Measurements from ENCODE around the gene GRIP1.

Gene GRIP1

DNA sequence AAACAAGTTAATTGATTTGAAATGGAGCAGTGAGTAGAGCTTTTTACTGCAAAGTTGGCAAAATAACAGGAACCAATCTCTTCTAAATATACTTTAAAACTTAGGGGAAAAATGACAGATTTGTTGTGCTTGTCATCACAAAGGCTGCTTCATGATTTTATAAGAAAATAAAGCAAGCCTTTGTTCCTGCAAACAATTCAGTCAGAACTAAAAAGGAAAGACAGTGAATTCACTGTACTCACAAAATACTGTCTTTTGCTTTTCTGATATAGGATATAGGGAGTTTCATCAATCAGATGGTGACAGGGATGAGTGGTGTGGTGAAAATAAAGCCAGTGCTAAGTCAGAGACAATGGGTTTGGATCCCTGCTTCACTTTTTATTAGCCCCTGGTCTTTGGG lies 250.6 kb downstream of the GRIP1 start:
- H3K18ac ChIP-seq (ENCODE audit: low read length) = no peak overlapping the region
- no peak overlapping the region for H3K27ac ChIP-seq (ENCODE audit: low read depth, low read length)
- H4K12ac ChIP-seq (ENCODE audit: low read depth, low read length) = no peak overlapping the region
- no peak overlapping the region for H4K8ac ChIP-seq (ENCODE audit: low read depth, low read length)
- H3K4me1 ChIP-seq (ENCODE audit: control insufficient read depth in 1 of 2, insufficient read depth in 2 of 2, low read length in 2 of 2) = no peaks in the 10 kb centered on the region
- H2BK12ac ChIP-seq (ENCODE audit: low read length) = no peak overlapping the region
- no peak overlapping the region for H2AFZ ChIP-seq (ENCODE audit: insufficient read depth, low read length, poor library complexity)
- H3K9ac ChIP-seq (ENCODE audit: low read length) = no peak overlapping the region
- H3K9me3 ChIP-seq (ENCODE audit: insufficient read depth, low read depth, low read length) = no peaks in the 10 kb centered on the region
- H3K23ac ChIP-seq (ENCODE audit: low read length) = no peak overlapping the region
- no peak for DNase-seq
- no peaks in the 10 kb centered on the region for H3K79me1 ChIP-seq (ENCODE audit: low read length)
- H3K4ac ChIP-seq (ENCODE audit: low read depth, low read length) = no peak overlapping the region
- no peak overlapping the region for H2BK120ac ChIP-seq (ENCODE audit: insufficient read depth, low read length, poor library complexity)
- no peaks in the 10 kb centered on the region for H3K27me3 ChIP-seq (ENCODE audit: insufficient read depth, low read length)
- H3K4me2 ChIP-seq (ENCODE audit: low read length) = no peak overlapping the region
- no peaks in the 10 kb centered on the region for H3K79me2 ChIP-seq (ENCODE audit: control insufficient read depth, insufficient read depth, low read length, poor library complexity)
- H2BK5ac ChIP-seq (ENCODE audit: low read depth, low read length, poor library complexity) = no peak overlapping the region
- H2AK5ac ChIP-seq (ENCODE audit: low read length) = no peak overlapping the region
- no peak overlapping the region for H3K14ac ChIP-seq (ENCODE audit: low read length)
- H3K36me3 ChIP-seq (ENCODE audit: control insufficient read depth in 1 of 2, insufficient read depth in 2 of 2, low read length in 2 of 2) = no peaks in the 10 kb centered on the region
- H3K4me3 ChIP-seq (ENCODE audit: low read depth, low read length) = no peak overlapping the region
- H4K91ac ChIP-seq (ENCODE audit: low read depth, low read length) = no peak overlapping the region

GRCh38 chr12:66426696-66427095 lies 252.2 kb downstream of the GRIP1 start:
- Histone ChIP-seq H3K18ac (ENCODE audit: low read length) (no peak overlapping the region), H3K23ac (ENCODE audit: low read length) (no peak overlapping the region), H2AFZ (ENCODE audit: insufficient read depth, low read length, poor library complexity) (no peak overlapping the region), H3K14ac (ENCODE audit: low read length) (no peak overlapping the region), H2BK5ac (ENCODE audit: low read depth, low read length, poor library complexity) (no peak overlapping the region), H2AK5ac (ENCODE audit: low read length) (no peak overlapping the region), H3K9ac (ENCODE audit: low read length) (no peak overlapping the region), H4K12ac (ENCODE audit: low read depth, low read length) (no peak overlapping the region), H2BK120ac (ENCODE audit: insufficient read depth, low read length, poor library complexity) (no peak overlapping the region), H2BK12ac (ENCODE audit: low read length) (no peak overlapping the region), H3K4me1 (ENCODE audit: control insufficient read depth in 1 of 2, insufficient read depth in 2 of 2, low read length in 2 of 2) (no peaks in the 10 kb centered on the region), H3K79me2 (ENCODE audit: control insufficient read depth, insufficient read depth, low read length, poor library complexity) (no peaks in the 10 kb centered on the region), H3K4me3 (ENCODE audit: low read depth, low read length) (no peak overlapping the region), H3K79me1 (ENCODE audit: low read length) (no peaks in the 10 kb centered on the region), H3K4ac (ENCODE audit: low read depth, low read length) (no peak overlapping the region), H3K4me2 (ENCODE audit: low read length) (no peak overlapping the region), H3K27me3 (ENCODE audit: insufficient read depth, low read length) (no peaks in the 10 kb centered on the region), H3K36me3 (ENCODE audit: control insufficient read depth in 1 of 2, insufficient read depth in 2 of 2, low read length in 2 of 2) (no peaks in the 10 kb centered on the region), H3K27ac (ENCODE audit: low read depth, low read length) (no peak overlapping the region), H4K91ac (ENCODE audit: low read depth, low read length) (no peak overlapping the region), H4K8ac (ENCODE audit: low read depth, low read length) (no peak overlapping the region), H3K9me3 (ENCODE audit: insufficient read depth, low read depth, low read length) (no peaks in the 10 kb centered on the region)
- no peak for DNase-seq
- no CpG with 5 or more reads among the region's 2 CpGs for WGBS (ENCODE audit: extremely low coverage, insufficient coverage, insufficient read length)

- no peak overlapping the region for H3K4me2 ChIP-seq (ENCODE audit: low read length)
- H3K79me2 ChIP-seq (ENCODE audit: control insufficient read depth, insufficient read depth, low read length, poor library complexity) = no peaks in the 10 kb centered on the region
- no peak overlapping the region for H3K18ac ChIP-seq (ENCODE audit: low read length)
- H2AFZ ChIP-seq (ENCODE audit: insufficient read depth, low read length, poor library complexity) = no peak overlapping the region
- no CpG with 5 or more reads among the region's 2 CpGs for WGBS (ENCODE audit: extremely low coverage, insufficient coverage, insufficient read length)
- no peak overlapping the region for H3K9ac ChIP-seq (ENCODE audit: low read length)
- H4K12ac ChIP-seq (ENCODE audit: low read depth, low read length) = no peak overlapping the region
- H3K36me3 ChIP-seq (ENCODE audit: control insufficient read depth in 1 of 2, insufficient read depth in 2 of 2, low read length in 2 of 2) = no peaks in the 10 kb centered on the region
- no peak overlapping the region for H4K91ac ChIP-seq (ENCODE audit: low read depth, low read length)
- no peaks in the 10 kb centered on the region for H3K9me3 ChIP-seq (ENCODE audit: insufficient read depth, low read depth, low read length)
- H3K4ac ChIP-seq (ENCODE audit: low read depth, low read length) = no peak overlapping the region
- no peak overlapping the region for H3K27ac ChIP-seq (ENCODE audit: low read depth, low read length)
- H4K8ac ChIP-seq (ENCODE audit: low read depth, low read length) = no peak overlapping the region
- H3K27me3 ChIP-seq (ENCODE audit: insufficient read depth, low read length) = no peaks in the 10 kb centered on the region
- H2BK120ac ChIP-seq (ENCODE audit: insufficient read depth, low read length, poor library complexity) = no peak overlapping the region
- no peaks in the 10 kb centered on the region for H3K4me1 ChIP-seq (ENCODE audit: control insufficient read depth in 1 of 2, insufficient read depth in 2 of 2, low read length in 2 of 2)
- H2BK5ac ChIP-seq (ENCODE audit: low read depth, low read length, poor library complexity) = no peak overlapping the region
- no peak overlapping the region for H2BK12ac ChIP-seq (ENCODE audit: low read length)
- no peaks in the 10 kb centered on the region for H3K79me1 ChIP-seq (ENCODE audit: low read length)
- H2AK5ac ChIP-seq (ENCODE audit: low read length) = no peak overlapping the region
- no peak overlapping the region for H3K23ac ChIP-seq (ENCODE audit: low read length)
- no peak for DNase-seq
- no peak overlapping the region for H3K4me3 ChIP-seq (ENCODE audit: low read depth, low read length)
- no peak overlapping the region for H3K14ac ChIP-seq (ENCODE audit: low read length)
Observed at GRCh38 chr12:66423266-66423665, 255.6 kb downstream of the GRIP1 start.

DNA sequence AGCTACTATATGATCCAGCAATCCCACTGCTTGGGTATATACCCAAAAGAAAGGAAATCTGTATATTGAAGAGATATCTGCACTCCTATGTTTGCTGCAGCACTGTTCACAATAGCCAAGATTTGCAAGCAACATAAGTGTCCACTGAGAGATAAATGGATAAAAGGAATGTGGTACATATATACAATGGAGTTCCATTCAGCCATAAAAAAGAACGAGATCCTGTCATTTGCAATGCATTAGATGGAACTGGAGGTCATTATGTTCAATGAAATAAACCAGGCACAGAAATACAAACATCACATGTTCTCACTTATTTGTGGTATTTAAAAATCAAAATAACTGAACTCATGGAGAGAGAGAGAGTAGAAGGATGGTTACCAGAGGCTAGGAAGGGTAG lies 260.0 kb downstream of the GRIP1 start:
- Histone ChIP-seq H3K79me2 (ENCODE audit: control insufficient read depth, insufficient read depth, low read length, poor library complexity) (no peaks in the 10 kb centered on the region), H2BK5ac (ENCODE audit: low read depth, low read length, poor library complexity) (no peak overlapping the region), H3K27me3 (ENCODE audit: insufficient read depth, low read length) (no peaks in the 10 kb centered on the region), H3K18ac (ENCODE audit: low read length) (no peak overlapping the region), H3K4me3 (ENCODE audit: low read depth, low read length) (no peak overlapping the region), H2BK120ac (ENCODE audit: insufficient read depth, low read length, poor library complexity) (no peak overlapping the region), H3K4me1 (ENCODE audit: control insufficient read depth in 1 of 2, insufficient read depth in 2 of 2, low read length in 2 of 2) (no peaks in the 10 kb centered on the region), H4K91ac (ENCODE audit: low read depth, low read length) (no peak overlapping the region), H3K4me2 (ENCODE audit: low read length) (no peak overlapping the region), H3K14ac (ENCODE audit: low read length) (no peak overlapping the region), H4K12ac (ENCODE audit: low read depth, low read length) (no peak overlapping the region), H3K9ac (ENCODE audit: low read length) (no peak overlapping the region), H2BK12ac (ENCODE audit: low read length) (no peak overlapping the region), H4K8ac (ENCODE audit: low read depth, low read length) (no peak overlapping the region), H3K27ac (ENCODE audit: low read depth, low read length) (no peak overlapping the region), H3K36me3 (ENCODE audit: control insufficient read depth in 1 of 2, insufficient read depth in 2 of 2, low read length in 2 of 2) (no peaks in the 10 kb centered on the region), H2AFZ (ENCODE audit: insufficient read depth, low read length, poor library complexity) (no peak overlapping the region), H3K23ac (ENCODE audit: low read length) (no peak overlapping the region), H3K79me1 (ENCODE audit: low read length) (no peaks in the 10 kb centered on the region), H3K4ac (ENCODE audit: low read depth, low read length) (no peak overlapping the region), H3K9me3 (ENCODE audit: insufficient read depth, low read depth, low read length) (no peaks in the 10 kb centered on the region), H2AK5ac (ENCODE audit: low read length) (no peak overlapping the region)
- DNase-seq = no peak
- WGBS (ENCODE audit: extremely low coverage, insufficient coverage, insufficient read length) = no CpG with 5 or more reads among the region's 1 CpG

DNA sequence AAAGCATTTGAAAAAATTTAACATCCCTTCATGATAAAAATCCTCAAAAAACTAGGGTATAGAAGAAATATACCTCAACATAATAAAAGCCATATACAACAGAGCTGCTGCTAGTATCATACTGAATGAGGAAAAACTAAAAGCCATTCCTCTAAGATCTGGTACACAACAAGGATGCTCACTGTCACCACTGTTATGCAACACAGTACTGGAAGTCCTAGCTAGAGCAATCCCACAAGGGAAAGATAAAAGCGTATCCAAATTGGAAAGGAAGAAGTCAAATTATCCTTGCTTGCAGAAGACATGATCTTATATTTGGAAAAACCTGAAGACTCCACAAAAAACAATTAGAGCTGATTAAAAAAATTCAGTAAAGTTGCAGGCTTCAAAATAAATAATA lies 261.7 kb downstream of the GRIP1 start:
- H3K79me1 ChIP-seq (ENCODE audit: low read length) = no peaks in the 10 kb centered on the region
- H3K4me2 ChIP-seq (ENCODE audit: low read length) = no peak overlapping the region
- DNase-seq = no peak
- no peak overlapping the region for H2BK120ac ChIP-seq (ENCODE audit: insufficient read depth, low read length, poor library complexity)
- no peak overlapping the region for H2AFZ ChIP-seq (ENCODE audit: insufficient read depth, low read length, poor library complexity)
- no peak overlapping the region for H2AK5ac ChIP-seq (ENCODE audit: low read length)
- no peaks in the 10 kb centered on the region for H3K36me3 ChIP-seq (ENCODE audit: control insufficient read depth in 1 of 2, insufficient read depth in 2 of 2, low read length in 2 of 2)
- H3K27me3 ChIP-seq (ENCODE audit: insufficient read depth, low read length) = no peaks in the 10 kb centered on the region
- H3K4me3 ChIP-seq (ENCODE audit: low read depth, low read length) = no peak overlapping the region
- H3K79me2 ChIP-seq (ENCODE audit: control insufficient read depth, insufficient read depth, low read length, poor library complexity) = no peaks in the 10 kb centered on the region
- no peaks in the 10 kb centered on the region for H3K9me3 ChIP-seq (ENCODE audit: insufficient read depth, low read depth, low read length)
- H2BK5ac ChIP-seq (ENCODE audit: low read depth, low read length, poor library complexity) = no peak overlapping the region
- no peak overlapping the region for H3K4ac ChIP-seq (ENCODE audit: low read depth, low read length)
- no peak overlapping the region for H4K91ac ChIP-seq (ENCODE audit: low read depth, low read length)
- H4K12ac ChIP-seq (ENCODE audit: low read depth, low read length) = no peak overlapping the region
- H2BK12ac ChIP-seq (ENCODE audit: low read length) = no peak overlapping the region
- no peak overlapping the region for H3K23ac ChIP-seq (ENCODE audit: low read length)
- H3K14ac ChIP-seq (ENCODE audit: low read length) = no peak overlapping the region
- no peak overlapping the region for H3K9ac ChIP-seq (ENCODE audit: low read length)
- WGBS (ENCODE audit: extremely low coverage, insufficient coverage, insufficient read length) = no CpG with 5 or more reads among the region's 1 CpG
- no peak overlapping the region for H4K8ac ChIP-seq (ENCODE audit: low read depth, low read length)
- no peak overlapping the region for H3K18ac ChIP-seq (ENCODE audit: low read length)
- H3K4me1 ChIP-seq (ENCODE audit: control insufficient read depth in 1 of 2, insufficient read depth in 2 of 2, low read length in 2 of 2) = no peaks in the 10 kb centered on the region
- no peak overlapping the region for H3K27ac ChIP-seq (ENCODE audit: low read depth, low read length)

Measured in trophoblast cell (in vitro differentiated cells and primary cell).